GM18520 (cell line): ENCODE results near the gene PC.

Experiments used
- ATAC-seq: cut with Tn5 transposase; IDR thresholded peaks from one replicate; pipeline ENCODE4 v1.9.1; 2021; ENCODE audit not compliant: unreplicated experiment

The PC gene

GRCh38 chr11:66912911-66913310 is 45.3 kb downstream of the PC start:
- no peak for ATAC-seq

GRCh38 chr11:66912361-66912760 is 45.8 kb downstream of the PC start:
- ATAC-seq: no peak

GRCh38 chr11:66910669-66911068 is 47.5 kb downstream of the PC start:
- ATAC-seq: no peak

- ATAC-seq: no peak
These were observed 48.2 kb downstream of the PC start for GRCh38 chr11:66910016-66910415.

GRCh38 chr11:66909181-66909580 is 49.0 kb downstream of the PC start:
- ATAC-seq: no peak

- ATAC-seq: no peak
These were observed 50.2 kb downstream of the PC start for GRCh38 chr11:66907751-66908630.

GRCh38 chr11:66906061-66906733 is 52.0 kb downstream of the PC start:
- ATAC-seq: no peak

GRCh38 chr11:66905631-66906030 is 52.6 kb downstream of the PC start:
- ATAC-seq: no peak

- no peak for ATAC-seq
These were observed 53.1 kb downstream of the PC start for GRCh38 chr11:66904981-66905521.

GRCh38 chr11:66904561-66904960 is 53.6 kb downstream of the PC start:
- no peak for ATAC-seq

GRCh38 chr11:66904055-66904454 is 54.1 kb downstream of the PC start:
- ATAC-seq: no peak

- ATAC-seq: no peak
These were observed 55.6 kb downstream of the PC start for GRCh38 chr11:66902486-66903177.

GRCh38 chr11:66901964-66902390 is 56.2 kb downstream of the PC start:
- no peak for ATAC-seq

- ATAC-seq: no peak
These were observed 64.0 kb downstream of the PC start for GRCh38 chr11:66894141-66894540.

GRCh38 chr11:66892911-66893310 is 65.3 kb downstream of the PC start:
- no peak for ATAC-seq

- peak; percentile 79 for ATAC-seq
These were observed 66.1 kb downstream of the PC start for GRCh38 chr11:66891851-66892660.

- no peak for ATAC-seq
These were observed 68.2 kb downstream of the PC start for GRCh38 chr11:66889960-66890359.

- no peak for ATAC-seq
These were observed 69.9 kb downstream of the PC start for GRCh38 chr11:66888282-66888681.

GRCh38 chr11:66887526-66887925 is 70.7 kb downstream of the PC start:
- ATAC-seq: no peak

- no peak for ATAC-seq
These were observed 71.4 kb downstream of the PC start for GRCh38 chr11:66886671-66887221.
